Progenitor cell of endocrine pancreas (in vitro differentiated cells): Measurements from ENCODE around the gene ZNF860. TPM values are rescaled to one million over a fixed set of nuclear protein-coding genes. Genes with fewer than 3 reads are reported as not detected.

Experiments used
- DNase-seq: peaks from one replicate; pipeline ENCODE4 v3.0.0; 2021; ENCODE audit warnings: low spot score; ENCODE audit not compliant: unreplicated experiment
- H3K27ac Mint-ChIP-seq: 2 replicates; pipeline ENCODE4 v1.8.0; 2021; ENCODE audit warnings: mild to moderate bottlenecking, moderate library complexity, mixed read lengths
- H3K27me3 Mint-ChIP-seq: 2 replicates; pipeline ENCODE4 v1.8.0; 2021; ENCODE audit warnings: mixed read lengths
- H3K36me3 Mint-ChIP-seq: 2 replicates; pipeline ENCODE4 v1.8.0; 2022; ENCODE audit warnings: mixed read lengths; ENCODE audit not compliant: insufficient read depth
- H3K4me1 Mint-ChIP-seq: 2 replicates; pipeline ENCODE4 v1.8.0; 2021; ENCODE audit warnings: low read depth, mixed read lengths
- H3K4me3 Mint-ChIP-seq: 2 replicates; pipeline ENCODE4 v1.8.0; 2021; ENCODE audit warnings: low read depth, mild to moderate bottlenecking, moderate library complexity, mixed read lengths
- H3K9me3 Mint-ChIP-seq: 2 replicates; pipeline ENCODE4 v1.8.0; 2021; ENCODE audit warnings: low read depth, mixed read lengths
- total RNA-seq: library from RNA; stranded (reverse); gene quantifications from 2 replicates; pipeline ENCODE4 v1.2.1, GENCODE V29; 2021
- TF ChIP-seq, protein P1 (sequence below): fragments of 200-600 bp; sonication (generic); IDR thresholded peaks from one replicate; pipeline ENCODE4 v1.5.0; 2021; ENCODE audit warnings: antibody characterized with exemption, mild to moderate bottlenecking; ENCODE audit not compliant: unreplicated experiment

The ZNF860 gene
- total RNA-seq, 1 donor from 2014 or later = 2.1 TPM

GRCh38 chr3:31974471-31974870, 7.1 kb upstream of the ZNF860 start:
- no peak overlapping the region for H3K27ac Mint-ChIP-seq

GRCh38 chr3:31974964-31975363, 6.6 kb upstream of the ZNF860 start:
- Mint-ChIP-seq H3K4me1 (peaks cover 25% of the 10 kb centered on the region), H3K9me3 (no peaks in the 10 kb centered on the region), H3K27ac (no peak overlapping the region), H3K27me3 (peaks cover 13% of the 10 kb centered on the region), H3K4me3 (no peak overlapping the region), H3K36me3 (peaks cover 5% of the 10 kb centered on the region)
- TF ChIP-seq, protein P1, sequence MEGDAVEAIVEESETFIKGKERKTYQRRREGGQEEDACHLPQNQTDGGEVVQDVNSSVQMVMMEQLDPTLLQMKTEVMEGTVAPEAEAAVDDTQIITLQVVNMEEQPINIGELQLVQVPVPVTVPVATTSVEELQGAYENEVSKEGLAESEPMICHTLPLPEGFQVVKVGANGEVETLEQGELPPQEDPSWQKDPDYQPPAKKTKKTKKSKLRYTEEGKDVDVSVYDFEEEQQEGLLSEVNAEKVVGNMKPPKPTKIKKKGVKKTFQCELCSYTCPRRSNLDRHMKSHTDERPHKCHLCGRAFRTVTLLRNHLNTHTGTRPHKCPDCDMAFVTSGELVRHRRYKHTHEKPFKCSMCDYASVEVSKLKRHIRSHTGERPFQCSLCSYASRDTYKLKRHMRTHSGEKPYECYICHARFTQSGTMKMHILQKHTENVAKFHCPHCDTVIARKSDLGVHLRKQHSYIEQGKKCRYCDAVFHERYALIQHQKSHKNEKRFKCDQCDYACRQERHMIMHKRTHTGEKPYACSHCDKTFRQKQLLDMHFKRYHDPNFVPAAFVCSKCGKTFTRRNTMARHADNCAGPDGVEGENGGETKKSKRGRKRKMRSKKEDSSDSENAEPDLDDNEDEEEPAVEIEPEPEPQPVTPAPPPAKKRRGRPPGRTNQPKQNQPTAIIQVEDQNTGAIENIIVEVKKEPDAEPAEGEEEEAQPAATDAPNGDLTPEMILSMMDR = no peak
- DNase-seq = no peak

More at GRCh38 chr3:31974471-31974870, 7.1 kb upstream of the ZNF860 start:
- no peak overlapping the region for H3K4me3 Mint-ChIP-seq
- no peak for DNase-seq
- peaks cover 5% of the 10 kb centered on the region for H3K36me3 Mint-ChIP-seq
- peaks cover 11% of the 10 kb centered on the region for H3K27me3 Mint-ChIP-seq
- H3K4me1 Mint-ChIP-seq = peaks cover 25% of the 10 kb centered on the region
- TF ChIP-seq, protein P1 = no peak
- no peaks in the 10 kb centered on the region for H3K9me3 Mint-ChIP-seq

DNA sequence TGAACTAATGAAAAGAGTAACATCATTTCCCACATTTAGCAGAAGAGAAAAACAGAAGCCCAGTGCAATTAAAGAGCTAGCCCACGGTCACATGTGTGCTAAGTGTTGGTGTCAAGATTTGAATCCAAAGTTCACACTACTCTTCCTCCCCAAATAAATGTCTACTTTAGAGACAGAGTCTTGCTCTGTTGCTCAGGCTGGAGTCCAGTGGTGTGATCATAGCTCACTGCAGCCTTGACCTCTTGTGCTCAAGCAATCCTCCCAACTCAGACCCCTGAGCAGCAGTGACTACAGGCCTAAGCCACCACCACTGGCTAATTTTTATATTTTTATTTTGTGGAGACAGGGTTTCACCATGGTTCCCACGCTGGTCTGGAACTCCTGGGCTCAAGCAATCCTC, 5.2 kb upstream of the ZNF860 start:
- Mint-ChIP-seq H3K9me3 (no peaks in the 10 kb centered on the region), H3K4me1 (peaks cover 19% of the 10 kb centered on the region), H3K36me3 (peaks cover 5% of the 10 kb centered on the region), H3K4me3 (no peak overlapping the region), H3K27ac (no peak overlapping the region), H3K27me3 (peaks cover 13% of the 10 kb centered on the region)
- TF ChIP-seq, protein P1 = no peak
- DNase-seq = no peak

- peaks cover 26% of the 10 kb centered on the region for H3K27me3 Mint-ChIP-seq
- H3K27ac Mint-ChIP-seq = no peak overlapping the region
- TF ChIP-seq, protein P1 = no peak
- H3K4me1 Mint-ChIP-seq = peaks cover 22% of the 10 kb centered on the region
- no peak for DNase-seq
- H3K4me3 Mint-ChIP-seq = no peak overlapping the region
- H3K36me3 Mint-ChIP-seq = peaks cover 5% of the 10 kb centered on the region
- no peaks in the 10 kb centered on the region for H3K9me3 Mint-ChIP-seq
These were observed 3.8 kb upstream of the ZNF860 start for GRCh38 chr3:31977736-31978135.

DNA sequence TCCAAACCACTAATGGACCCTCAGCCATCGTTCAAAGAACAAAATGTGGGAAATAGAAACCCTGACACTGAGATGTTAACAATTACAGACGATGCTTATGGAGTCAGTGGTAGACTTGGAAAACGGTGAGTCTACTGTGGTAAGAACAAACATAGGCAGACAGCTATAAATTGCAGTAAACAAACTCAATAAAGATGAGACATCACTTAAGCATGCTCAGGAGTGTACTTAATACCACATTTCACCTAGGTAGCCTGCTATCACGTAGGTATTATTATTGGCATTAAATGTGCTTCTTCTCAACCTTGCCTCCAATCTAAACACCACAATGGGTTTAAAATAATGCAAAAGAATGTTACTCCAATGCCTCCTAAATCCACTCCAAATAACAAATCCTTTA, 3.0 kb upstream of the ZNF860 start:
- Mint-ChIP-seq H3K27ac (no peak overlapping the region), H3K36me3 (peaks cover 5% of the 10 kb centered on the region), H3K9me3 (no peaks in the 10 kb centered on the region), H3K4me3 (no peak overlapping the region), H3K4me1 (peaks cover 22% of the 10 kb centered on the region), H3K27me3 (peaks cover 34% of the 10 kb centered on the region)
- DNase-seq = no peak
- TF ChIP-seq, protein P1 = no peak
